HepG2 (cell line): ENCODE measurements around the gene SLC22A31. TPM values are rescaled to one million over a fixed set of nuclear protein-coding genes. Genes with fewer than 3 reads are reported as not detected.

ENCODE experiments used
- CENPX ChIP-seq: sonication (generic); formaldehyde crosslinking; IDR thresholded peaks from 2 replicates; pipeline ENCODE4 v1.9.0; 2021; ENCODE audit warnings: mild to moderate bottlenecking, missing genetic modification reagents, moderate library complexity
- CSRNP2 ChIP-seq: sonication (generic); formaldehyde crosslinking; conservative IDR thresholded peaks from 2 replicates; pipeline ENCODE4 v1.8.0; 2022; ENCODE audit warnings: low read depth, missing genetic modification reagents
- FOXM1 ChIP-seq: sonication (generic); formaldehyde crosslinking; IDR thresholded peaks from 2 replicates; pipeline ENCODE4 v1.5.0; 2020; ENCODE audit warnings: missing genetic modification reagents
- KDM1A ChIP-seq: IDR thresholded peaks from 2 replicates; pipeline ENCODE4 v1.6.1; 2016; ENCODE audit warnings: missing compliant biosample characterization
- MBD4 ChIP-seq: IDR thresholded peaks from 2 replicates; pipeline ENCODE4 v1.6.1; 2012; ENCODE audit warnings: low read length, inconsistent platforms, borderline replicate concordance
- MED13 ChIP-seq: sonication (generic); formaldehyde crosslinking; IDR thresholded peaks from 2 replicates; pipeline ENCODE4 v1.5.0; 2020; ENCODE audit warnings: missing genetic modification reagents
- MIXL1 ChIP-seq: IDR thresholded peaks from 2 replicates; pipeline ENCODE4 v1.6.1; 2016
- NCOA2 ChIP-seq: sonication (generic); formaldehyde crosslinking; IDR thresholded peaks from 2 replicates; pipeline ENCODE4 v1.8.0; 2022; ENCODE audit warnings: inconsistent platforms
- RELA ChIP-seq: sonication (generic); formaldehyde crosslinking; IDR thresholded peaks from 2 replicates; pipeline ENCODE4 v1.4.0; 2020; ENCODE audit warnings: missing genetic modification reagents
- SNAI1 ChIP-seq: sonication (generic); formaldehyde crosslinking; IDR thresholded peaks from 2 replicates; pipeline ENCODE4 v1.5.0; 2020; ENCODE audit warnings: mild to moderate bottlenecking, missing genetic modification reagents, borderline replicate concordance
- SNAPC5 ChIP-seq: sonication (generic); formaldehyde crosslinking; IDR thresholded peaks from 2 replicates; pipeline ENCODE4 v1.8.1; 2023; ENCODE audit warnings: mild to moderate bottlenecking, missing genetic modification reagents, borderline replicate concordance
- SNRNP70 ChIP-seq: fragments of 200-400 bp; formaldehyde crosslinking; IDR thresholded peaks from 2 replicates; pipeline ENCODE4 v1.6.1; 2017; ENCODE audit warnings: mild to moderate bottlenecking, low read depth, low read length, moderate library complexity
- TARDBP ChIP-seq: sonication (generic); formaldehyde crosslinking; IDR thresholded peaks from 2 replicates; pipeline ENCODE4 v1.8.0; 2022; ENCODE audit warnings: mild to moderate bottlenecking, missing genetic modification reagents
- TBX3 ChIP-seq: fragments of 450-650 bp; IDR thresholded peaks from 2 replicates; pipeline ENCODE4 v1.6.1; 2017; ENCODE audit warnings: antibody characterized with exemption, mild to moderate bottlenecking, inconsistent platforms, borderline replicate concordance
- TEAD2 ChIP-seq: sonication (generic); formaldehyde crosslinking; IDR thresholded peaks from 2 replicates; pipeline ENCODE4 v1.9.0; 2021; ENCODE audit warnings: missing genetic modification reagents
- YY1 ChIP-seq: IDR thresholded peaks from 2 replicates; pipeline ENCODE4 v1.6.1; 2011; ENCODE audit warnings: low read length, low read depth, moderate library complexity, mild to moderate bottlenecking; ENCODE audit not compliant: insufficient read depth, insufficient replicate concordance
- ZNF446 ChIP-seq: sonication (generic); formaldehyde crosslinking; IDR thresholded peaks from 2 replicates; pipeline ENCODE4 v1.5.0; 2020; ENCODE audit warnings: mild to moderate bottlenecking, missing genetic modification reagents
- ZNF781 ChIP-seq: sonication (generic); formaldehyde crosslinking; IDR thresholded peaks from 2 replicates; pipeline ENCODE4 v1.5.1; 2020; ENCODE audit warnings: borderline replicate concordance, mild to moderate bottlenecking, missing genetic modification reagents; ENCODE audit errors: not compliant biosample characterization
- ZNF790 ChIP-seq: sonication (generic); formaldehyde crosslinking; IDR thresholded peaks from 2 replicates; pipeline ENCODE4 v1.8.0; 2022; ENCODE audit warnings: missing genetic modification reagents, mild to moderate bottlenecking, borderline replicate concordance
- polyA plus RNA-seq, 8 experiments: library from polyadenylated mRNA; depleted of rRNA in 3 of 8; stranded (reverse) in 7 of 8; unstranded in 1 of 8; fragments of >200 nt; fragmentation: Illumina TruSeq in 4 of 8; extraction: Trizol in 4 of 8; gene quantifications; 2 replicates each; pipeline versions ENCODE4 v1.2.1 to v1.2.3, GENCODE V29; 2011 to 2016; ENCODE audit warnings: low read depth in 4 of 8, missing spikeins in 1 of 8, mixed read lengths in 1 of 8; ENCODE audit not compliant: insufficient read depth in 1 of 8
- total RNA-seq, 5 experiments: library from RNA; depleted of rRNA; stranded (reverse); fragments of >200 nt; fragmentation: Illumina TruSeq; extraction: Trizol; gene quantifications; 2 replicates each; pipeline ENCODE4 v1.2.3, GENCODE V29; 2016; ENCODE audit warnings: low read depth in 1 of 5
- TF ChIP-seq, protein P1 (sequence below): IDR thresholded peaks from 2 replicates; pipeline ENCODE4 v1.6.1; 2016; ENCODE audit warnings: missing compliant biosample characterization, missing genetic modification reagents, borderline replicate concordance
- TF ChIP-seq, protein P2 (sequence below): sonication (generic); formaldehyde crosslinking; IDR thresholded peaks from 2 replicates; pipeline ENCODE4 v1.9.0; 2021; ENCODE audit warnings: missing genetic modification reagents, mild to moderate bottlenecking, borderline replicate concordance

SLC22A31 gene
- total and polyA plus RNA-seq, 2 of the 13 experiments (the other 11 are each of a cell fraction or from before 2014, with no cell fraction given), result 67.3 to 83.3 TPM

DNA sequence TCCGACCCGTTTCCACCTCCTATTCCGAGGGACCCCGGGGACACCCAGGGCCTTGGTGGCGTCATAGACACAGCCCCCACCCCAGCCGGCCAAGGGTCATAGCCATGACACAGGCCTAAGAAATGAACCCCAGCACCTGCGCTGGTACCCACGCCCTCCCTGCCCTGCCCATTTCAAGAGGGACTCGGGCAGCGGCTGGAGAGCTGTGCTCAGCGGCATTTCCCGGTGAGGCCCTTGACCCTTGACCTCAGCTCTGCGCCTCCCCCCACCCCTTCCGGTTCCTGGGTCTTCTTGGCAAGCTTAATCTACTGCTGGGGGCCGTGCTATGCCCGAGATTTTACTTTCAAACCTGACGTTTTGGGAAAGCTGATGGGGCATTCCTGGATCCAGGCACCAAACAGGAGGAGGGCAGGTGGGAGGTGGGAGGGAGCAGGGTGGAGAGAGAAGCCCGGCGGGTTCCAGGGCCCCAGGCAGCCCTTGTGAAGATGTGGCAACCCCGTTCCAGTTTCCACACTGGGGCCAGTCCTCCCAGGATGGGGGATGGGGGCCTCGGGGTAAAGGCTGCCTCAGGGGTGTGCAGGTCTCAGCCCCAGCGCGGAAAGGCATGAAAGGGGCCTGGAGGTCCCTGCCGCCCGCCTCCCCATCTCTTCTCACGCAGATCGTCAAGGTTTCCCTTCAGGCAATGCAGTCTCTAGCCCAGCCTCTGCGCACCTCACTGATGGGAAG lies at the start of gene SLC22A31 (continued):
- TF ChIP-seq ZNF781 (CRISPR knock-in tag) (no peak), SNAPC5 (CRISPR knock-in tag) (no peak), ZNF446 (CRISPR knock-in tag) (0 out of 2 replicates have a peak, but pooled peaks have one; percentile 9), FOXM1 (CRISPR knock-in tag) (no peak), TBX3 (no peak), MIXL1 (0 out of 2 replicates have a peak, but pooled peaks have one; percentile 21), YY1 (peak; percentile 59), RELA (CRISPR knock-in tag) (no peak), NCOA2 (CRISPR knock-in tag) (no peak), MBD4 (no peak), SNRNP70 (no peak), ZNF790 (peak; percentile 53; the same call in 1 of the 2 replicates), KDM1A (CRISPR knock-in tag) (no peak), TARDBP (CRISPR knock-in tag) (no peak), CSRNP2 (CRISPR knock-in tag) (no peak), CENPX (CRISPR knock-in tag) (no peak), MED13 (CRISPR knock-in tag) (peak; percentile 21; the same call in 1 of the 2 replicates), SNAI1 (CRISPR knock-in tag) (peak; percentile 87; the same call in 1 of the 2 replicates), TEAD2 (CRISPR knock-in tag) (no peak)
- TF ChIP-seq, protein P1, sequence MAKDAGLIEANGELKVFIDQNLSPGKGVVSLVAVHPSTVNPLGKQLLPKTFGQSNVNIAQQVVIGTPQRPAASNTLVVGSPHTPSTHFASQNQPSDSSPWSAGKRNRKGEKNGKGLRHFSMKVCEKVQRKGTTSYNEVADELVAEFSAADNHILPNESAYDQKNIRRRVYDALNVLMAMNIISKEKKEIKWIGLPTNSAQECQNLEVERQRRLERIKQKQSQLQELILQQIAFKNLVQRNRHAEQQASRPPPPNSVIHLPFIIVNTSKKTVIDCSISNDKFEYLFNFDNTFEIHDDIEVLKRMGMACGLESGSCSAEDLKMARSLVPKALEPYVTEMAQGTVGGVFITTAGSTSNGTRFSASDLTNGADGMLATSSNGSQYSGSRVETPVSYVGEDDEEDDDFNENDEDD (CRISPR knock-in tag), result no peak; the same call in 1 of the 2 replicates
- TF ChIP-seq, protein P2, sequence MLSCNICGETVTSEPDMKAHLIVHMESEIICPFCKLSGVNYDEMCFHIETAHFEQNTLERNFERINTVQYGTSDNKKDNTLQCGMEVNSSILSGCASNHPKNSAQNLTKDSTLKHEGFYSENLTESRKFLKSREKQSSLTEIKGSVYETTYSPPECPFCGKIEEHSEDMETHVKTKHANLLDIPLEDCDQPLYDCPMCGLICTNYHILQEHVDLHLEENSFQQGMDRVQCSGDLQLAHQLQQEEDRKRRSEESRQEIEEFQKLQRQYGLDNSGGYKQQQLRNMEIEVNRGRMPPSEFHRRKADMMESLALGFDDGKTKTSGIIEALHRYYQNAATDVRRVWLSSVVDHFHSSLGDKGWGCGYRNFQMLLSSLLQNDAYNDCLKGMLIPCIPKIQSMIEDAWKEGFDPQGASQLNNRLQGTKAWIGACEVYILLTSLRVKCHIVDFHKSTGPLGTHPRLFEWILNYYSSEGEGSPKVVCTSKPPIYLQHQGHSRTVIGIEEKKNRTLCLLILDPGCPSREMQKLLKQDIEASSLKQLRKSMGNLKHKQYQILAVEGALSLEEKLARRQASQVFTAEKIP (CRISPR knock-in tag), result no peak
